GM12891 (cell line): Measurements from ENCODE around the gene INCENP.
A peak's percentile ranks its signal among the peaks of the same experiment; 100 is the strongest.

ENCODE experiments used
- DNase-seq: peaks from one replicate; pipeline ENCODE4 v3.0.0; 2011; ENCODE audit warnings: low spot score; ENCODE audit not compliant: insufficient read length
- FAIRE-seq: peaks from 2 replicates; lab custom pipeline; 2011; peaks lifted over from hg19 to GRCh38; lab: Jason Lieb, UNC
- PAX5 ChIP-seq: IDR thresholded peaks from 2 replicates; pipeline ENCODE4 v1.6.1; 2011; ENCODE audit warnings: low read length, moderate library complexity, mild to moderate bottlenecking; ENCODE audit not compliant: insufficient read depth, severe bottlenecking
- POLR2A ChIP-seq: IDR thresholded peaks from 2 replicates; pipeline ENCODE4 v1.6.1; 2011; ENCODE audit warnings: low read depth, low read length, control low read depth
- POLR2AphosphoS5 ChIP-seq: IDR thresholded peaks from 2 replicates; pipeline ENCODE4 v1.6.1; 2011; ENCODE audit warnings: low read depth, low read length, control low read depth
- POU2F2 ChIP-seq: IDR thresholded peaks from 2 replicates; pipeline ENCODE4 v1.6.1; 2011; ENCODE audit warnings: low read depth, mild to moderate bottlenecking, control low read depth, low read length, moderate library complexity
- SPI1 ChIP-seq: IDR thresholded peaks from 2 replicates; pipeline ENCODE4 v1.6.1; 2011; ENCODE audit warnings: low read depth, low read length, control low read depth
- TAF1 ChIP-seq: IDR thresholded peaks from 2 replicates; pipeline ENCODE4 v1.6.1; 2011; ENCODE audit warnings: low read depth, low read length, control low read depth

Gene INCENP

GRCh38 chr11:62103986-62104385 is 19.8 kb upstream of the INCENP start:
- no peak for TF ChIP-seq TAF1
- no peak for TF ChIP-seq POLR2A
- TF ChIP-seq PAX5, result no peak
- TF ChIP-seq POU2F2, result no peak
- no peak for TF ChIP-seq SPI1
- TF ChIP-seq POLR2AphosphoS5, result no peak
- FAIRE-seq (no peak), DNase-seq (no peak)

GRCh38 chr11:62104816-62105653 is 18.8 kb upstream of the INCENP start:
- TF ChIP-seq POLR2A, result no peak
- TF ChIP-seq SPI1, result no peak
- TF ChIP-seq POU2F2, result no peak
- TF ChIP-seq PAX5, result no peak
- TF ChIP-seq TAF1, result no peak
- no peak for TF ChIP-seq POLR2AphosphoS5
- FAIRE-seq (no peak), DNase-seq (no peak)

GRCh38 chr11:62105667-62106191 is 18.1 kb upstream of the INCENP start:
- TF ChIP-seq PAX5 (no peak), POU2F2 (no peak), TAF1 (no peak), POLR2A (no peak), POLR2AphosphoS5 (no peak), SPI1 (no peak)
- FAIRE-seq, result no peak
- DNase-seq, result no peak

- DNase-seq (no peak), FAIRE-seq (peak; percentile 5)
- no peak for TF ChIP-seq PAX5
- no peak for TF ChIP-seq SPI1
- no peak for TF ChIP-seq TAF1
- no peak for TF ChIP-seq POU2F2
- TF ChIP-seq POLR2A, result no peak
- no peak for TF ChIP-seq POLR2AphosphoS5
These were observed 15.6 kb upstream of the INCENP start for GRCh38 chr11:62108017-62108750.

GRCh38 chr11:62108971-62109404 is 14.8 kb upstream of the INCENP start:
- DNase-seq (no peak), FAIRE-seq (no peak)
- TF ChIP-seq SPI1 (no peak), TAF1 (no peak), PAX5 (no peak), POLR2AphosphoS5 (no peak), POLR2A (no peak), POU2F2 (no peak)

- no peak for FAIRE-seq
- no peak for DNase-seq
- TF ChIP-seq POLR2AphosphoS5, result no peak
- no peak for TF ChIP-seq POU2F2
- no peak for TF ChIP-seq TAF1
- TF ChIP-seq SPI1, result no peak
- no peak for TF ChIP-seq PAX5
- TF ChIP-seq POLR2A, result no peak
These were observed 8.6 kb upstream of the INCENP start for GRCh38 chr11:62115085-62115694.

- TF ChIP-seq POLR2AphosphoS5 (no peak), SPI1 (no peak), TAF1 (no peak), POU2F2 (no peak), POLR2A (no peak), PAX5 (no peak)
- FAIRE-seq (no peak), DNase-seq (no peak)
These were observed 7.4 kb upstream of the INCENP start for GRCh38 chr11:62116451-62116850.

GRCh38 chr11:62119569-62119968 is 4.2 kb upstream of the INCENP start:
- no peak for FAIRE-seq
- no peak for DNase-seq
- TF ChIP-seq POLR2AphosphoS5 (no peak), TAF1 (no peak), POU2F2 (no peak), SPI1 (no peak), PAX5 (no peak), POLR2A (no peak)

- DNase-seq (no peak), FAIRE-seq (no peak)
- no peak for TF ChIP-seq POU2F2
- no peak for TF ChIP-seq SPI1
- no peak for TF ChIP-seq PAX5
- no peak for TF ChIP-seq POLR2A
- TF ChIP-seq TAF1, result no peak
- no peak for TF ChIP-seq POLR2AphosphoS5
These were observed 3.8 kb upstream of the INCENP start for GRCh38 chr11:62120001-62120400.
